H1 (cell line): Measurements from ENCODE around the gene CEP85L.

Experiments
- BACH1 ChIP-seq: IDR thresholded peaks from 2 replicates; pipeline ENCODE4 v1.6.1; 2012; ENCODE audit warnings: low read length, improper control_type of control experiment
- KDM1A ChIP-seq: fragments of 200-600, 300-600 bp; sonication (generic); IDR thresholded peaks from 2 replicates; pipeline ENCODE4 v1.7.1; 2016; ENCODE audit warnings: mild to moderate bottlenecking, low read length, borderline replicate concordance
- NRF1 ChIP-seq: IDR thresholded peaks from 2 replicates; pipeline ENCODE4 v1.6.1; 2011; ENCODE audit warnings: mild to moderate bottlenecking, low read depth, low read length, improper control_type of control experiment
- POLR2A ChIP-seq, 2 experiments: IDR thresholded peaks; 1 replicate in 1 of 2; 2 replicates in 1 of 2; pipeline ENCODE4 v1.6.1; 2011; ENCODE audit warnings: low read depth in 2 of 2, low read length in 2 of 2, mild to moderate bottlenecking in 2 of 2; ENCODE audit errors: control extremely low read depth in 1 of 2
- POLR2AphosphoS5 ChIP-seq: IDR thresholded peaks from 2 replicates; pipeline ENCODE4 v1.6.1; 2011; ENCODE audit warnings: low read depth, low read length
- SIN3A ChIP-seq, 2 experiments: IDR thresholded peaks in 1 of 2; conservative IDR thresholded peaks in 1 of 2; 2 replicates each; pipeline ENCODE4 v1.6.1; 2011 to 2012; ENCODE audit warnings: low read length in 2 of 2, improper control_type of control experiment in 1 of 2, low read depth in 1 of 2, mild to moderate bottlenecking in 1 of 2
- SIRT6 ChIP-seq: IDR thresholded peaks from one replicate; pipeline ENCODE4 v1.7.1; 2012; ENCODE audit warnings: low read length, inconsistent platforms
- TEAD4 ChIP-seq: IDR thresholded peaks from 2 replicates; pipeline ENCODE4 v1.6.1; 2012; ENCODE audit warnings: low read depth, low read length, inconsistent platforms, mixed read lengths
- YY1 ChIP-seq: IDR thresholded peaks from 2 replicates; pipeline ENCODE4 v1.6.1; 2011; ENCODE audit warnings: low read depth, mild to moderate bottlenecking, low read length
- ZNF274 ChIP-seq: IDR thresholded peaks from 2 replicates; pipeline ENCODE4 v1.7.0; 2012; ENCODE audit warnings: low read length, borderline replicate concordance; ENCODE audit errors: extremely low read depth
- TF ChIP-seq, protein P1 (sequence below), 3 experiments: IDR thresholded peaks; 1 replicate in 2 of 3; 2 replicates in 1 of 3; pipeline versions ENCODE4 v1.5.1 to v1.6.1; 2011; ENCODE audit warnings: low read length in 3 of 3, mild to moderate bottlenecking in 3 of 3, inconsistent platforms in 2 of 3, low read depth in 1 of 3, moderate library complexity in 1 of 3; ENCODE audit not compliant: insufficient read depth in 1 of 3; ENCODE audit errors: control extremely low read depth in 1 of 3

DNA sequence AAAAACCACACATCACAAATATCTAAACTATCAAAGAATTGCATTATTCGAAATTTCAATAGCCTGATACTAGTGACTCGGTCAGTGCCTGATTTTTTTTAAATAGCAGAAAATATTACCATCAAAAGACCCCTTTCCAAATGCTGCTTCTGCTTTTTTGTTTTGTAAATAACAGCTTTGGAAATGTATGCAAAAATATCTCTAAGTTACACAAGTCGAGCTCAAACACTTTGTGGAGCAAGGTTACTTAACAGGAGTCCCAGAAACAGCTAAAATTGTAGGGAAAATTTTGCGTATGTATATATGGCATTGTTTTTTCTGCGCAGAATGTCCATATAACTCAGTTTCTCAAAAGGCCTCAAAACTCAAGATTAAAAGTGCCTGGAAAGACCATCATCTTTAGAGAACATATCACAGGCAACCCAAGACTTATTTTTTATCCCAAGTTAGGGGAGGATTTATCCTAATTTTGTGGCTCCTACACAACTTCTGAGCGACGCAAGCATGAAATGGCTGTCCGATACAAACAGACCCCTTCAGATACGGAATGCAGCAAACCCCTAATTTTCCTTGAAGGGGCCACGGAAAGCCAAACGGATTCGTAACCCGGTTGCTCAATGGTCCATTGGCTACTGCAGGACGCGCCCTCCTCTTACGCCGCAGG lies 1.3 kb downstream of the CEP85L start:
- TF ChIP-seq ZNF274 (no peak), TEAD4 (no peak), KDM1A (no peak), NRF1 (no peak), SIRT6 (no peak), POLR2A (IDR thresholded peaks at IDR 0.05; ENCODE audit: control extremely low read depth in 1 of 2, low read depth in 2 of 2, low read length in 2 of 2) (no peak), YY1 (no peak), BACH1 (no peak), POLR2AphosphoS5 (no peak), SIN3A (conservative IDR thresholded peaks at IDR 0.05 in 1 of 2, IDR thresholded peaks at IDR 0.05 in 1 of 2; ENCODE audit: low read depth in 1 of 2, low read length in 2 of 2) (no peak)
- TF ChIP-seq, protein P1, sequence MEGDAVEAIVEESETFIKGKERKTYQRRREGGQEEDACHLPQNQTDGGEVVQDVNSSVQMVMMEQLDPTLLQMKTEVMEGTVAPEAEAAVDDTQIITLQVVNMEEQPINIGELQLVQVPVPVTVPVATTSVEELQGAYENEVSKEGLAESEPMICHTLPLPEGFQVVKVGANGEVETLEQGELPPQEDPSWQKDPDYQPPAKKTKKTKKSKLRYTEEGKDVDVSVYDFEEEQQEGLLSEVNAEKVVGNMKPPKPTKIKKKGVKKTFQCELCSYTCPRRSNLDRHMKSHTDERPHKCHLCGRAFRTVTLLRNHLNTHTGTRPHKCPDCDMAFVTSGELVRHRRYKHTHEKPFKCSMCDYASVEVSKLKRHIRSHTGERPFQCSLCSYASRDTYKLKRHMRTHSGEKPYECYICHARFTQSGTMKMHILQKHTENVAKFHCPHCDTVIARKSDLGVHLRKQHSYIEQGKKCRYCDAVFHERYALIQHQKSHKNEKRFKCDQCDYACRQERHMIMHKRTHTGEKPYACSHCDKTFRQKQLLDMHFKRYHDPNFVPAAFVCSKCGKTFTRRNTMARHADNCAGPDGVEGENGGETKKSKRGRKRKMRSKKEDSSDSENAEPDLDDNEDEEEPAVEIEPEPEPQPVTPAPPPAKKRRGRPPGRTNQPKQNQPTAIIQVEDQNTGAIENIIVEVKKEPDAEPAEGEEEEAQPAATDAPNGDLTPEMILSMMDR (IDR thresholded peaks at IDR 0.05; ENCODE audit: control extremely low read depth in 1 of 3, insufficient read depth in 1 of 3, low read depth in 1 of 3, low read length in 3 of 3) = no peak
